AG20443 (cell line): Measurements from ENCODE around the gene CPSF6.

Experiments used
- DNase-seq: peaks from one replicate; pipeline ENCODE4 v3.0.0; 2012; ENCODE audit warnings: low spot score, mixed read lengths

The CPSF6 gene

DNA sequence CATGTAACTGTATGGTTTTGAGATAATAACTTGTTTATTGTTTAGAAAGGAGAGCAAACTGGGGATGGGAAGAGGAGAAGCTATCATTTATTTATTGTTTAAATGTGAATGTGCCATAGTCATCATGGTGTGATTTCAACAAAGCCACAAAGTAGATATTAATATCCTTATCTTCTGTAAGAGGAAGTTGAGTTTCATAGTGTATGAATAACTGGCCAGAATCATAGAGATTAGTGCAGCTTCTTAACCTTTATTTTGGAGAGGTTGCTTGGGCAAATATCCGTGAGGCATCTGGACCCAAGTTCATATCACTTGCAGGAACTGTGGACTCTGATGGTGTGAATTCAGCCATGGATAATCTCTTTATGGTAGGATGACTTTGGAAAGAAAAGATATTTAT, 82.0 kb downstream of the CPSF6 start:
- no peak for DNase-seq
